Activated CD4-positive, alpha-beta T cell treated with anti-CD3 and anti-CD28 coated beads, Interleukin-2, Interleukin-4, amounts not matched to agents 100 ng/mL and 50 ng/mL, durations not matched to agents 16 hours and 8 hours (primary cell): Measurements from ENCODE around the gene PLAGL1.
"Not testable (repeated sequence)": the region's sequence is repeated elsewhere in the genome, so short reads cannot be mapped to it uniquely, and the experiment has no call there.

Experiments used
- DNase-seq: peaks from one replicate; pipeline ENCODE4 v3.0.0-alpha.2; 2020; ENCODE audit warnings: low spot score

PLAGL1 gene

GRCh38 chr6:144009628-144010027, 1.6 kb upstream of the PLAGL1 start:
- not testable (repeated sequence) for DNase-seq

GRCh38 chr6:144008846-144009245, 787 bp upstream of the PLAGL1 start:
- no peak for DNase-seq

- DNase-seq = no peak
Observed at GRCh38 chr6:144007478-144008119, 460 bp downstream of the PLAGL1 start.

GRCh38 chr6:144006736-144007477, 1.2 kb downstream of the PLAGL1 start:
- DNase-seq = no peak

- no peak for DNase-seq
Observed at GRCh38 chr6:143999406-143999805, 8.7 kb downstream of the PLAGL1 start.

GRCh38 chr6:143998686-143999085, 9.4 kb downstream of the PLAGL1 start:
- no peak for DNase-seq

- no peak for DNase-seq
Observed at GRCh38 chr6:143993965-143994646, 14.0 kb downstream of the PLAGL1 start.

- DNase-seq = no peak
Observed at GRCh38 chr6:143992285-143992684, 15.8 kb downstream of the PLAGL1 start.

GRCh38 chr6:143986463-143987065, 21.5 kb downstream of the PLAGL1 start:
- DNase-seq = no peak

GRCh38 chr6:143984666-143985065, 23.4 kb downstream of the PLAGL1 start:
- DNase-seq = no peak

GRCh38 chr6:143982968-143983367, 25.1 kb downstream of the PLAGL1 start:
- no peak for DNase-seq

- no peak for DNase-seq
Observed at GRCh38 chr6:143980921-143981320, 27.1 kb downstream of the PLAGL1 start.

GRCh38 chr6:143976806-143977349, 31.2 kb downstream of the PLAGL1 start:
- DNase-seq = no peak

GRCh38 chr6:143974089-143974488, 34.0 kb downstream of the PLAGL1 start:
- no peak for DNase-seq

- DNase-seq = no peak
Observed at GRCh38 chr6:143973097-143973966, 34.7 kb downstream of the PLAGL1 start.

GRCh38 chr6:143971482-143972205, 36.4 kb downstream of the PLAGL1 start:
- no peak for DNase-seq

- no peak for DNase-seq
Observed at GRCh38 chr6:143970456-143971218, 37.4 kb downstream of the PLAGL1 start.

GRCh38 chr6:143969077-143969476, 39.0 kb downstream of the PLAGL1 start:
- no peak for DNase-seq

GRCh38 chr6:143967706-143968376, 40.2 kb downstream of the PLAGL1 start:
- DNase-seq = no peak
